Pancreas (tissue), 10 donors: ENCODE measurements around the gene ZNF850. TPM values are rescaled to one million over a fixed set of nuclear protein-coding genes. Genes with fewer than 3 reads are reported as not detected.
A peak's percentile ranks its signal among the peaks of the same experiment; 100 is the strongest.

ENCODE experiments used
- ATAC-seq, 4 donors: fragments of 200-7000 bp; cut with Tn5 transposase; one replicate each; pipeline versions ENCODE4 v1.8.0 to v1.9.1; 2020; ENCODE audit warnings: mild to moderate bottlenecking in 4 of 4, moderate library complexity in 4 of 4
- DNase-seq, 6 donors: peaks; one replicate each; pipeline ENCODE4 v3.0.0-alpha.2; 2020
- FAIRE-seq: peaks from 2 replicates; lab custom pipeline; 2012; peaks lifted over from hg19 to GRCh38; lab: Jason Lieb, UNC
- H3K27ac ChIP-seq, 4 donors: fragments of 200-600 bp; sonication (generic); 1 replicate in 3 of 4; 2 replicates in 1 of 4; pipeline versions ENCODE4 v1.5.0 to v1.8.0; 2020
- H3K27me3 ChIP-seq, 4 donors: fragments of 200-600 bp; one replicate each; pipeline ENCODE4 v1.8.0; 2021
- H3K36me3 ChIP-seq, 3 donors: fragments of 200-600 bp; sonication (generic) in 1 of 3; one replicate each; pipeline versions ENCODE4 v1.5.0 to v1.8.0; 2020 to 2021
- H3K4me1 ChIP-seq, 3 donors: fragments of 200-600 bp; one replicate each; pipeline ENCODE4 v1.8.0; 2021
- H3K4me3 ChIP-seq, 4 donors: fragments of 200-600 bp; sonication (generic) in 2 of 4; one replicate each; pipeline versions ENCODE4 v1.5.0 to v1.8.0; 2020 to 2021
- H3K9me3 ChIP-seq, 4 donors: fragments of 200-600 bp; one replicate each; pipeline ENCODE4 v1.8.0; 2021
- WGBS, 2 donors: extraction: QIAGEN DNeasy Blood & Tissue Kit; methylation state at CpG; one replicate each; pipeline ENCODE4 v1.1.7; 2013; 5-methylcytosine and 5-hydroxymethylcytosine counted together
- intact Hi-C, 3 donors: fragments of 100-400 bp; cut with DNase I; formaldehyde crosslinking; loops; one replicate each; pipeline versions ENCODE4 v1.11.1 to v1.14.2; 2022
- polyA plus RNA-seq, 2 donors: library from polyadenylated mRNA; stranded (reverse); fragments of 200-250 nt; gene quantifications; one replicate each; pipeline ENCODE4 v1.2.3, GENCODE V29; 2013
- total RNA-seq, 6 donors: library from RNA; stranded (reverse); fragmentation: NEBNext Ultra II Directional in 4 of 6; extraction: Animal tissue kit (Norgen Biotek cat#: 25700) in 4 of 6; gene quantifications; one replicate each; pipeline versions ENCODE4 v1.2.1 to v1.2.4, GENCODE V29; 2021 to 2023
- TF ChIP-seq, protein P1 (sequence below), 4 donors: fragments of 200-600 bp; sonication (generic) in 3 of 4; IDR thresholded peaks; one replicate each; pipeline versions ENCODE4 v1.5.0 to v1.8.0; 2021; ENCODE audit warnings: antibody characterized with exemption in 4 of 4
- donor health status: healthy with polysubstance abuse.
- donor health status: DM: no; HTN: no; CAD: no; lungs with moderate emphysema.
- donor health status: DM: no; HTN: no; CAD: no.
- donor health status: control.
- donor health status: control.
- donor health status: Bipolar disorder and iron deficiency.
- donor health status: DM: yes; HTN: yes; CAD: no.
- donor health status: DM: no; HTN: no; CAD: no.
- donor health status: DM: no; HTN: no; CAD: no.
- donor health status: DM: yes; HTN: yes; CAD: no.

The ZNF850 gene
- 1 to 10 TPM in 5 of 6 donors, under 1 TPM in 1; 0.97 to 2.4 (median 1.7) TPM for total RNA-seq
- under 1 TPM; 0.34 to 0.45 TPM for polyA plus RNA-seq

DNA sequence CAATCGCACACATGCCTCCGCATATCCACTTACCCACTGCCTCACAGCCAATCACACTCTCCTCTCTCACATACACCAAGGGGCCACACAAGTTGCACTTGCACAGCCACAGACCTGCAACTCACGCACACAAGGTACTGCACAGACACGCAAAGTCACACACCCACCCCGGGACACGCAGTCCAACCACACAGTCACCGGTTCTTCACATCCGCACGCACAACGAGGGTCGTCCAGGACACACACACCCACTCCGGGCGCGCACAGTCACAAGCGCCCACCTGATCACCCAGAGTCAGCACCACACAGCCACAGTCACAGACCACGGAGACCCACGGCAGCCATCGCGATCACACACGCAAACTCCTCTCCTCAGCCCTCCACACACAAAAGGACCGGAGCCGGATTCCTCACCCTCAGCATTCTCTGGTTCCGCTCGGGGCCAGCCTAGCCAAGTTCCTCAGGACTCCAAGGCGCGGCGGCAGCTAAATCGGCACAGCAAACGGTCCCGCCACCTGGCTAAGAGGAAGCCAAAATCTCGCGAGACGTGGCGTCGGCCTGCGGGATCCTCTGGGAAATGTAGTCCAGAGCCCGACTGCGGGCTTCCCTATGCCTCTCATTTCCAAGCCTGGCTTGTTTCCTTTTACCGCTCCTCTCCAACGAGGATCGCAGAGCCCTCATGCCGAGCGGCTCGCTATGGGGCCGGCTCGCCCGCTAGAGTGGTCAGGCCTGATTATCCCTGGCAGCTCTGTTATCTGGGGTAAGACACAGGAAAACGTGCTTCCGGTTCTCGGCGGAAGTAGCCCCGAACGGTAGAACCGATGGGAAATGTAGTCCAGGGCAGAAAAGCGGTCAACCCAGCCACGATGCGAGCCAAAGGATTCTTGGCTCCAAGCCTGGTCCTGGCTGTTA lies at the start of gene ZNF850:
Gene ZNF850 (minus strand): TSS at position 497 of the 912 bp plus-strand sequence. CDS start 10,201 bp downstream, outside the sequence.
- no peaks in the 10 kb centered on the region for H3K27me3 ChIP-seq
- peak; percentile 96 to 99 (median 98) for ATAC-seq
- no peaks in the 10 kb centered on the region for H3K36me3 ChIP-seq
- no peaks in the 10 kb centered on the region for H3K9me3 ChIP-seq
- WGBS, 2 donors: 0 to 1% methylated on average over 57 of the region's 57 CpGs
- intact Hi-C loops: no loop called here
- peak; percentile 90 to 98 (median 94) for DNase-seq
- H3K4me3 ChIP-seq: peak within 1 kb of the TSS; percentile 57 to 77 (median 69)
- peak within 1 kb of the TSS; percentile 17 to 74 (median 60) for H3K27ac ChIP-seq
- H3K4me1 ChIP-seq: peaks cover 0 to 8% (median 3%) of the 10 kb centered on the region in 3 donors
- FAIRE-seq: peak; percentile 9
- TF ChIP-seq, protein P1, sequence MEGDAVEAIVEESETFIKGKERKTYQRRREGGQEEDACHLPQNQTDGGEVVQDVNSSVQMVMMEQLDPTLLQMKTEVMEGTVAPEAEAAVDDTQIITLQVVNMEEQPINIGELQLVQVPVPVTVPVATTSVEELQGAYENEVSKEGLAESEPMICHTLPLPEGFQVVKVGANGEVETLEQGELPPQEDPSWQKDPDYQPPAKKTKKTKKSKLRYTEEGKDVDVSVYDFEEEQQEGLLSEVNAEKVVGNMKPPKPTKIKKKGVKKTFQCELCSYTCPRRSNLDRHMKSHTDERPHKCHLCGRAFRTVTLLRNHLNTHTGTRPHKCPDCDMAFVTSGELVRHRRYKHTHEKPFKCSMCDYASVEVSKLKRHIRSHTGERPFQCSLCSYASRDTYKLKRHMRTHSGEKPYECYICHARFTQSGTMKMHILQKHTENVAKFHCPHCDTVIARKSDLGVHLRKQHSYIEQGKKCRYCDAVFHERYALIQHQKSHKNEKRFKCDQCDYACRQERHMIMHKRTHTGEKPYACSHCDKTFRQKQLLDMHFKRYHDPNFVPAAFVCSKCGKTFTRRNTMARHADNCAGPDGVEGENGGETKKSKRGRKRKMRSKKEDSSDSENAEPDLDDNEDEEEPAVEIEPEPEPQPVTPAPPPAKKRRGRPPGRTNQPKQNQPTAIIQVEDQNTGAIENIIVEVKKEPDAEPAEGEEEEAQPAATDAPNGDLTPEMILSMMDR (IDR thresholded peaks at IDR 0.05): no peak

DNA sequence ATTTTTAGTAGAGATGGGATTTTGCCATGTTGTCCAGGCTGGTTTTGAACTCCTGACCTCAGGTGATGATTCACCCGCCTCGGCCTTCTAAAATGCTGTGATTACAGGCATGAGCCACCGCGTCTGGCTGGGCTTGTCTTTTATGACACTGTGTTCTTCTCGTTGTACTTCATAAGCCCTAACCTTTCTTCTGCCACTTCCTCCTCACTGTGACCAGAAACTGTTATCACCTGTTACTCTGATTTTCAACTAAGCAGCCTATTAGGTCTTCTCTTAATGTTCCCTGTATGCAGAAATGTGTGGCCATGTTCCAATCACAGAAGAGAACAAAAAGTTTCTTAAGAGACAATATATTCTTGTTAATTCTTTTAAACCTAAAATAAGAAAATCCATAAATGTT lies 49.2 kb upstream of the ZNF850 start:
- H3K36me3 ChIP-seq: peaks cover 0 to 64% (median 18%) of the 10 kb centered on the region in 3 donors
- no peak overlapping the region for H3K4me3 ChIP-seq
- DNase-seq: no peak
- no peak overlapping the region for H3K27ac ChIP-seq
- intact Hi-C loops: no loop called here
- peaks cover 0 to 28% (median 14%) of the 10 kb centered on the region in 4 donors for H3K9me3 ChIP-seq
- TF ChIP-seq, protein P1 (IDR thresholded peaks at IDR 0.05): no peak
- 97 to 99% methylated on average over 5 of the region's 5 CpGs for WGBS, 2 donors
- ATAC-seq: no peak
- H3K27me3 ChIP-seq: no peaks in the 10 kb centered on the region
- H3K4me1 ChIP-seq: no peaks in the 10 kb centered on the region
- FAIRE-seq: no peak

DNA sequence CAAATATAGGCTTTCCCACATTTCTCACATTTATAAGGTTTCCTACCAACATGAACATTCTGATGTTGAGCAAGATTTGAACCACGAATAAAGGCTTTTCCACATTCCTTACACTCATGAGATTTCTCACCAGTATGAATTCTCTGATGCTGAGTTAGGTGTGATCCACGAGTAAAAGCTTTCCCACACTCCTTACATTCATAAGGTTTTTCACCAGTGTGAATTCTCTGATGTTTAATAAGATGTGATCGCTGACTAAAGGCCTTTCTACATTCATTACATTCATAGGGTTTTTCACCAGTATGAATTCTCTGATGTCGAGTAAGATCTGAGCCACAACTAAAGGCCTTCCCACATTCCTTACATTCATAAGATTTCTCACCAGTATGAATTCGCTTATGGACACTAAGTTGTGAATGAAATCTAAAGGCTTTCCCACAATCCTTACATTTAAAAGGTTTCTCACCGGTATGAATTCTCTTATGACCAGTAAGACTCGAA lies 46.6 kb upstream of the ZNF850 start:
- FAIRE-seq (no peak), DNase-seq (no peak), ATAC-seq (no peak)
- H3K36me3 ChIP-seq: peaks cover 0 to 51% (median 9%) of the 10 kb centered on the region in 3 donors
- intact Hi-C loops: no loop called here
- no peaks in the 10 kb centered on the region for H3K4me1 ChIP-seq
- 96 to 99% methylated on average over 7 of the region's 7 CpGs for WGBS, 2 donors
- peaks cover 0 to 26% (median 14%) of the 10 kb centered on the region in 4 donors for H3K9me3 ChIP-seq
- H3K27me3 ChIP-seq: no peaks in the 10 kb centered on the region
- TF ChIP-seq, protein P1 (IDR thresholded peaks at IDR 0.05): no peak
- no peak overlapping the region for H3K27ac ChIP-seq
- H3K4me3 ChIP-seq: no peak overlapping the region

DNA sequence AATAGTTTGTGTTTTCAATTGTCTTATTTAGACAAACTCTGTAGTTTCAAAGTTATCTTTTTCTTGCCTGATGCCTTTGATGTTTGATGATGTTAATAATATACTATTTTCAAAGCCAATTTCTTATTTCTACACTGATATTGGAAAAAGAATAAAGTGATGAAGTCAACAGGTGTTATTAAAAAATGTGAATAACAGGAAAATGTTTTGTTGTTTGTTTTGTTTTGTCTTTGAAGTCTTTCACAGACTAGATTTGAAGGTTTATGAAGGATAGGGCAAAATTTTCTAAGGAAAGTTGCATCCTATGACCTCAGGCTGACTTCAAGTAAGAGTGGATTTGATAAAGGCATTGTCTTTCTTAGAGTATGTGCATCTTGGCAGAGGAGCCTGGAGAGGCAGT lies 34.4 kb upstream of the ZNF850 start:
- intact Hi-C loops: no loop called here
- H3K4me1 ChIP-seq: no peaks in the 10 kb centered on the region
- no peak overlapping the region for H3K4me3 ChIP-seq
- FAIRE-seq (no peak), DNase-seq (no peak), ATAC-seq (no peak)
- H3K27me3 ChIP-seq: no peaks in the 10 kb centered on the region
- TF ChIP-seq, protein P1 (IDR thresholded peaks at IDR 0.05): no peak
- peaks cover 0 to 8% (median 5%) of the 10 kb centered on the region in 3 donors for H3K36me3 ChIP-seq
- H3K9me3 ChIP-seq: peaks cover 0 to 7% (median 0%) of the 10 kb centered on the region in 4 donors
- no peak overlapping the region for H3K27ac ChIP-seq
